Endothelial cell of umbilical vein (primary cell): ENCODE measurements around the gene MPV17. TPM values are rescaled to one million over a fixed set of nuclear protein-coding genes. Genes with fewer than 3 reads are reported as not detected.
"Not testable (repeated sequence)": the region's sequence is repeated elsewhere in the genome, so short reads cannot be mapped to it uniquely, and the experiment has no call there.

Experiments
- BruUV-seq: library from RNA; stranded (reverse); fragments of 400-500 nt; replicated peaks from 2 replicates; lab custom pipeline; 2021; lab: Mats Ljungman, UMichigan
- CTCF ChIA-PET: fragments of 300-600, 350-600 bp; sonication (Branson Sonifier 250); formaldehyde crosslinking; loops from one replicate; lab custom pipeline; 2021; ENCODE audit warnings: antibody characterized with exemption, inconsistent platforms; lab: Charles Lee
- POLR2A ChIA-PET: fragments of 300-600, 350-600 bp; sonication (Branson Sonifier 250); formaldehyde crosslinking; loops from one replicate; lab custom pipeline; 2021; ENCODE audit warnings: antibody characterized with exemption, inconsistent platforms; lab: Charles Lee
- DNase-seq: peaks from one replicate; pipeline ENCODE4 v3.0.0-alpha.2; 2011; ENCODE audit warnings: low read depth, low spot score
- FAIRE-seq: peaks from 2 replicates; lab custom pipeline; 2011; peaks lifted over from hg19 to GRCh38; lab: Jason Lieb, UNC
- H2AFZ ChIP-seq: 2 replicates; pipeline ENCODE4 v1.6.0; 2012; ENCODE audit warnings: low read depth, low read length, control low read depth, inconsistent platforms
- H3K27ac ChIP-seq: 2 replicates; pipeline ENCODE4 v1.5.1; 2011; ENCODE audit warnings: low read depth, mild to moderate bottlenecking, control low read depth, low read length, moderate library complexity; ENCODE audit not compliant: insufficient read depth
- H3K27me3 ChIP-seq, 2 experiments: 2 replicates each; pipeline versions ENCODE4 v1.6.0 to v1.6.1; 2011; ENCODE audit warnings: low read length in 2 of 2, mixed read lengths in 1 of 2; ENCODE audit not compliant: control insufficient read depth in 2 of 2, insufficient read depth in 2 of 2
- H3K36me3 ChIP-seq, 2 experiments: 2 replicates in 1 of 2; 3 replicates in 1 of 2; pipeline ENCODE4 v1.5.1; 2011; ENCODE audit warnings: low read length in 2 of 2, mild to moderate bottlenecking in 1 of 2, moderate library complexity in 1 of 2; ENCODE audit not compliant: control insufficient read depth in 2 of 2, insufficient read depth in 2 of 2; ENCODE audit errors: extremely low read depth in 1 of 2
- H3K4me1 ChIP-seq: 3 replicates; pipeline ENCODE4 v1.5.1; 2011; ENCODE audit warnings: mild to moderate bottlenecking, low read length; ENCODE audit not compliant: control insufficient read depth, insufficient read depth; ENCODE audit errors: extremely low read depth
- H3K4me2 ChIP-seq: 2 replicates; pipeline ENCODE4 v1.6.1; 2011; ENCODE audit warnings: low read length, control low read depth, mixed read lengths; ENCODE audit not compliant: insufficient read depth
- H3K4me3 ChIP-seq, 3 experiments: fragments of 200-600 bp in 1 of 3; sonication (generic), shearing (Covaris generic) in 1 of 3; replicated peaks in 1 of 3; 2 replicates each; pipeline ENCODE4 v1.5.1; 2011 to 2016; ENCODE audit warnings: control low read depth in 3 of 3, low read length in 3 of 3, mild to moderate bottlenecking in 2 of 3, inconsistent platforms in 1 of 3, low read depth in 1 of 3, moderate library complexity in 1 of 3; ENCODE audit not compliant: insufficient read depth in 1 of 3
- H3K79me2 ChIP-seq: 2 replicates; pipeline ENCODE4 v1.6.0; 2012; ENCODE audit warnings: low read length, inconsistent platforms; ENCODE audit not compliant: control insufficient read depth, insufficient read depth
- H3K9ac ChIP-seq: replicated peaks from 2 replicates; pipeline ENCODE3; 2011; ENCODE audit warnings: low read length, control low read depth; ENCODE audit not compliant: insufficient read depth; ENCODE audit errors: extremely low read depth
- H3K9me1 ChIP-seq: replicated peaks from 3 replicates; pipeline ENCODE4 v1.6.0; 2011; ENCODE audit warnings: mild to moderate bottlenecking, low read length; ENCODE audit not compliant: control insufficient read depth, insufficient read depth; ENCODE audit errors: extremely low read depth
- H3K9me3 ChIP-seq: replicated peaks from 2 replicates; pipeline ENCODE4 v1.5.1; 2012; ENCODE audit warnings: low read length, inconsistent platforms; ENCODE audit not compliant: control insufficient read depth, insufficient read depth
- H4K20me1 ChIP-seq: replicated peaks from 2 replicates; pipeline ENCODE3; 2011; ENCODE audit warnings: mild to moderate bottlenecking, low read length; ENCODE audit not compliant: control insufficient read depth, insufficient read depth; ENCODE audit errors: extremely low read depth
- EZH2 ChIP-seq: IDR thresholded peaks from 2 replicates; pipeline ENCODE4 v1.6.1; 2012; ENCODE audit warnings: borderline replicate concordance, low read depth, mild to moderate bottlenecking, moderate library complexity, low read length, inconsistent platforms; ENCODE audit not compliant: severe bottlenecking
- FOS ChIP-seq: IDR thresholded peaks from 2 replicates; pipeline ENCODE4 v1.6.1; 2011; ENCODE audit warnings: mild to moderate bottlenecking, low read length, moderate library complexity, borderline replicate concordance; ENCODE audit not compliant: insufficient read depth
- GATA2 ChIP-seq: IDR thresholded peaks from 2 replicates; pipeline ENCODE4 v1.7.0; 2011; ENCODE audit warnings: low read depth, mild to moderate bottlenecking, moderate library complexity, mixed read lengths, low read length; ENCODE audit not compliant: insufficient read length, insufficient read depth
- JUN ChIP-seq: IDR thresholded peaks from 2 replicates; pipeline ENCODE4 v1.6.1; 2011; ENCODE audit warnings: borderline replicate concordance, low read depth; ENCODE audit not compliant: insufficient read length, insufficient read depth
- MYC ChIP-seq: IDR thresholded peaks from one replicate; pipeline ENCODE4 v1.6.1; 2011; ENCODE audit warnings: mild to moderate bottlenecking, low read depth, low read length
- POLR2A ChIP-seq: IDR thresholded peaks from 2 replicates; pipeline ENCODE4 v1.6.1; 2012; ENCODE audit warnings: low read depth, mild to moderate bottlenecking, control low read depth, low read length
- POLR2AphosphoS5 ChIP-seq: IDR thresholded peaks from 2 replicates; pipeline ENCODE4 v1.6.1; 2012; ENCODE audit warnings: low read depth, mild to moderate bottlenecking, control low read depth, low read length, moderate library complexity; ENCODE audit not compliant: insufficient read depth
- dilution Hi-C: fragments of 300-500 bp; cut with MboI; formaldehyde crosslinking; loops from one replicate; pipeline ENCODE4 v1.15.0; 2019; ENCODE audit warnings: low sequenced_read_pairs; ENCODE audit not compliant: extremely low pct_ligation_motif_present
- intact Hi-C: fragments of 100-400 bp; cut with micrococcal nuclease; formaldehyde crosslinking; loops from one replicate; pipeline ENCODE4 v1.10.0; 2022
- polyA plus RNA-seq, 4 experiments: library from polyadenylated mRNA; depleted of rRNA in 3 of 4; stranded (reverse) in 3 of 4; unstranded in 1 of 4; fragments of >200 nt; gene quantifications; 2 replicates each; pipeline versions ENCODE4 v1.2.1 to v1.2.3, GENCODE V29; 2011 to 2012; ENCODE audit warnings: missing spikeins in 1 of 4
- total RNA-seq: library from RNA; stranded (reverse); gene quantifications from 2 replicates; pipeline ENCODE4 v1.2.3, GENCODE V29; 2021
- TF ChIP-seq, protein P1 (sequence below), 2 donors: IDR thresholded peaks; 1 replicate in 1 of 2; 2 replicates in 1 of 2; pipeline ENCODE4 v1.5.1; 2011; ENCODE audit warnings: low read length in 2 of 2, mild to moderate bottlenecking in 2 of 2, moderate library complexity in 2 of 2, control low read depth in 1 of 2, inconsistent platforms in 1 of 2, low read depth in 1 of 2; ENCODE audit not compliant: insufficient read depth in 1 of 2; ENCODE audit errors: extremely low read depth in 1 of 2
- TF ChIP-seq, protein P2 (sequence below): IDR thresholded peaks from 2 replicates; pipeline ENCODE4 v1.6.1; 2011; ENCODE audit not compliant: insufficient read depth, insufficient read length

Gene MPV17
- total and polyA plus RNA-seq, 2 donors (not counting 3 experiments of a cell fraction or from before 2014, with no cell fraction given): 74.7 to 267 TPM

DNA sequence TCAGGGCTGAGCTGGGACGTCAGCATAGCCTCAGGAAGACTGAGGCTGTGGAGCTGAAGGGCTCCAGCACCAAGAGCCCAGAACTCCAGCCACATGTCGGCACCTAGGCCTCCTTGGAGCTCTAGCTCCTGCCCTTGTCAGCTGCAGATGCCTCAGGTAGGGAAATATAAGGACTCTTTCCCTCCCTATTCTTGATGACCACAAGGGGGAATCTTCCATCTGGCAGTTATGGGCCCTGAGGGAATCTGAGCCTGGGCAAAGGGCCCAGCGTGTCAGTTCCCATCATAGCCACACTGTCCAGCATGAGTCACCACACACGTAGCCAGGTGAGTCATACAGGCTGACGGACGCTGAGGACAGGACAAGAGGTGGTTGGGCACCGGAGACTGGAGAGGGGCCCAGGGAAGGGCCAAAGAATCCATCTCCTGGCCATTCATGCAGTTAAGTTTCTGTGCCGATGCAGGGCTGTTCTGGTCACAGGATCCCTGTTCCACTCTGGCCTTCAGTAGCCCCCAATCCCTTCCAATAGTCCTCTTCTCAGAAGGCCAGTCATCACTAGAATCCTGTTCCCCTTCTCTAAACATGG is 1.8 kb downstream of the MPV17 start:
- FAIRE-seq (peak; percentile 76), DNase-seq (peak; percentile 91)
- Histone ChIP-seq H3K4me2 (peak overlapping the region; percentile 96), H2AFZ (no peak overlapping the region), H3K79me2 (peaks cover 8% of the 10 kb centered on the region), H3K9ac (no peak overlapping the region), H3K27ac (peak overlapping the region; percentile 47), H3K36me3 (peaks cover 0 to 3% of the 10 kb centered on the region in 2 experiments), H3K27me3 (no peaks in the 10 kb centered on the region), H3K9me1 (no peaks in the 10 kb centered on the region), H4K20me1 (no peaks in the 10 kb centered on the region), H3K9me3 (no peaks in the 10 kb centered on the region), H3K4me3 (no peak overlapping the region), H3K4me1 (peaks cover 26% of the 10 kb centered on the region)
- dilution Hi-C loops: no loop called here
- TF ChIP-seq, protein P1, sequence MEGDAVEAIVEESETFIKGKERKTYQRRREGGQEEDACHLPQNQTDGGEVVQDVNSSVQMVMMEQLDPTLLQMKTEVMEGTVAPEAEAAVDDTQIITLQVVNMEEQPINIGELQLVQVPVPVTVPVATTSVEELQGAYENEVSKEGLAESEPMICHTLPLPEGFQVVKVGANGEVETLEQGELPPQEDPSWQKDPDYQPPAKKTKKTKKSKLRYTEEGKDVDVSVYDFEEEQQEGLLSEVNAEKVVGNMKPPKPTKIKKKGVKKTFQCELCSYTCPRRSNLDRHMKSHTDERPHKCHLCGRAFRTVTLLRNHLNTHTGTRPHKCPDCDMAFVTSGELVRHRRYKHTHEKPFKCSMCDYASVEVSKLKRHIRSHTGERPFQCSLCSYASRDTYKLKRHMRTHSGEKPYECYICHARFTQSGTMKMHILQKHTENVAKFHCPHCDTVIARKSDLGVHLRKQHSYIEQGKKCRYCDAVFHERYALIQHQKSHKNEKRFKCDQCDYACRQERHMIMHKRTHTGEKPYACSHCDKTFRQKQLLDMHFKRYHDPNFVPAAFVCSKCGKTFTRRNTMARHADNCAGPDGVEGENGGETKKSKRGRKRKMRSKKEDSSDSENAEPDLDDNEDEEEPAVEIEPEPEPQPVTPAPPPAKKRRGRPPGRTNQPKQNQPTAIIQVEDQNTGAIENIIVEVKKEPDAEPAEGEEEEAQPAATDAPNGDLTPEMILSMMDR (IDR thresholded peaks at IDR 0.05; ENCODE audit: extremely low read depth in 1 of 2, insufficient read depth in 1 of 2, low read depth in 1 of 2, low read length in 2 of 2): peak; percentile 49 to 57
- TF ChIP-seq JUN (peak; percentile 97), FOS (peak; percentile 98), EZH2 (no peak), POLR2AphosphoS5 (peak; percentile 64), POLR2A (no peak), MYC (no peak), GATA2 (no peak)
- TF ChIP-seq, protein P2, sequence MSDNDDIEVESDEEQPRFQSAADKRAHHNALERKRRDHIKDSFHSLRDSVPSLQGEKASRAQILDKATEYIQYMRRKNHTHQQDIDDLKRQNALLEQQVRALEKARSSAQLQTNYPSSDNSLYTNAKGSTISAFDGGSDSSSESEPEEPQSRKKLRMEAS: no peak
- ChIA-PET POLR2A (no interaction called here), CTCF (interaction anchor here (0.8 to 1.3 kb wide), 6 partner anchors 9 to 362 kb away, joined by 3 to 7 read pairs (median 4); no protein-coding TSS in a partner anchor)
- intact Hi-C loops: no loop called here
- BruUV-seq: no TSS peak

DNA sequence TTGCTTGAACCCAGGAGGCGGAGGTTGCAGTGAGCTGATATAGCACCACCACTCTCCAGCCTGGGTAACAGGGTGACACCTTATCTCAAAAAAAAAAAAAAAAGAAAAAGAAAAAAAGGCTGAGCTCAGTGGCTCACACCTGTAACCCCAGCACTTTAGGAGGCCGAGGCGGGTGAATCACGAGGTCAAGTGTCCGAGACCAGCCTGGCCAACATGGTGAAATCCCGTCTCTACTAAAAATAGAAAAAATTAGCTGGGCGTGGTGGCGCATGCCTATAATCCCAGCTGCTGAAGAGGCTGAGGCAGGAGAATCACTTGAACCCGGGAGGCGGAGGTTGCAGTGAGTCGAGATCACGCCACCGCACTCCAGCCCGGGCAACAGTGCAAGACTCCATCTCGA is 3.1 kb downstream of the MPV17 start:
- dilution Hi-C loops, H3K9me1 ChIP-seq, H3K27me3 ChIP-seq, H3K79me2 ChIP-seq, DNase-seq, H4K20me1 ChIP-seq, intact Hi-C loops, H3K36me3 ChIP-seq, BruUV-seq, H3K4me2 ChIP-seq, H3K27ac ChIP-seq, H3K4me3 ChIP-seq, H3K9ac ChIP-seq, H3K9me3 ChIP-seq, H2AFZ ChIP-seq: not testable (repeated sequence)
- H3K4me1 ChIP-seq: peaks cover 26% of the 10 kb centered on the region
- POLR2A ChIA-PET: interaction anchor here (0.7 kb wide), 1 partner anchor 109 kb away, joined by 5 read pairs; the partner anchor contains the start of gene NRBP1
- CTCF ChIA-PET: interaction anchor here (1.3 kb wide), 1 partner anchor 49 kb away, joined by 6 read pairs; no protein-coding TSS in a partner anchor
- peak; percentile 15 for FAIRE-seq
